Endothelial cell of umbilical vein (primary cell): ENCODE measurements around the gene EEF1AKMT1. TPM values are rescaled to one million over a fixed set of nuclear protein-coding genes. Genes with fewer than 3 reads are reported as not detected.

Experiments used
- BruUV-seq: library from RNA; stranded (reverse); fragments of 400-500 nt; replicated peaks from 2 replicates; lab custom pipeline; 2021; lab: Mats Ljungman, UMichigan
- CTCF ChIA-PET: fragments of 300-600, 350-600 bp; sonication (Branson Sonifier 250); formaldehyde crosslinking; loops from one replicate; lab custom pipeline; 2021; ENCODE audit warnings: antibody characterized with exemption, inconsistent platforms; lab: Charles Lee
- POLR2A ChIA-PET: fragments of 300-600, 350-600 bp; sonication (Branson Sonifier 250); formaldehyde crosslinking; loops from one replicate; lab custom pipeline; 2021; ENCODE audit warnings: antibody characterized with exemption, inconsistent platforms; lab: Charles Lee
- DNase-seq: peaks from one replicate; pipeline ENCODE4 v3.0.0-alpha.2; 2011; ENCODE audit warnings: low read depth, low spot score
- FAIRE-seq: peaks from 2 replicates; lab custom pipeline; 2011; peaks lifted over from hg19 to GRCh38; lab: Jason Lieb, UNC
- H2AFZ ChIP-seq: 2 replicates; pipeline ENCODE4 v1.6.0; 2012; ENCODE audit warnings: low read depth, low read length, control low read depth, inconsistent platforms
- H3K27ac ChIP-seq: 2 replicates; pipeline ENCODE4 v1.5.1; 2011; ENCODE audit warnings: low read depth, mild to moderate bottlenecking, control low read depth, low read length, moderate library complexity; ENCODE audit not compliant: insufficient read depth
- H3K27me3 ChIP-seq, 2 experiments: 2 replicates each; pipeline versions ENCODE4 v1.6.0 to v1.6.1; 2011; ENCODE audit warnings: low read length in 2 of 2, mixed read lengths in 1 of 2; ENCODE audit not compliant: control insufficient read depth in 2 of 2, insufficient read depth in 2 of 2
- H3K36me3 ChIP-seq, 2 experiments: 2 replicates in 1 of 2; 3 replicates in 1 of 2; pipeline ENCODE4 v1.5.1; 2011; ENCODE audit warnings: low read length in 2 of 2, mild to moderate bottlenecking in 1 of 2, moderate library complexity in 1 of 2; ENCODE audit not compliant: control insufficient read depth in 2 of 2, insufficient read depth in 2 of 2; ENCODE audit errors: extremely low read depth in 1 of 2
- H3K4me1 ChIP-seq: 3 replicates; pipeline ENCODE4 v1.5.1; 2011; ENCODE audit warnings: mild to moderate bottlenecking, low read length; ENCODE audit not compliant: control insufficient read depth, insufficient read depth; ENCODE audit errors: extremely low read depth
- H3K4me2 ChIP-seq: 2 replicates; pipeline ENCODE4 v1.6.1; 2011; ENCODE audit warnings: low read length, control low read depth, mixed read lengths; ENCODE audit not compliant: insufficient read depth
- H3K4me3 ChIP-seq, 3 experiments: fragments of 200-600 bp in 1 of 3; sonication (generic), shearing (Covaris generic) in 1 of 3; replicated peaks in 1 of 3; 2 replicates each; pipeline ENCODE4 v1.5.1; 2011 to 2016; ENCODE audit warnings: control low read depth in 3 of 3, low read length in 3 of 3, mild to moderate bottlenecking in 2 of 3, inconsistent platforms in 1 of 3, low read depth in 1 of 3, moderate library complexity in 1 of 3; ENCODE audit not compliant: insufficient read depth in 1 of 3
- H3K79me2 ChIP-seq: 2 replicates; pipeline ENCODE4 v1.6.0; 2012; ENCODE audit warnings: low read length, inconsistent platforms; ENCODE audit not compliant: control insufficient read depth, insufficient read depth
- H3K9ac ChIP-seq: replicated peaks from 2 replicates; pipeline ENCODE3; 2011; ENCODE audit warnings: low read length, control low read depth; ENCODE audit not compliant: insufficient read depth; ENCODE audit errors: extremely low read depth
- H3K9me1 ChIP-seq: replicated peaks from 3 replicates; pipeline ENCODE4 v1.6.0; 2011; ENCODE audit warnings: mild to moderate bottlenecking, low read length; ENCODE audit not compliant: control insufficient read depth, insufficient read depth; ENCODE audit errors: extremely low read depth
- H3K9me3 ChIP-seq: replicated peaks from 2 replicates; pipeline ENCODE4 v1.5.1; 2012; ENCODE audit warnings: low read length, inconsistent platforms; ENCODE audit not compliant: control insufficient read depth, insufficient read depth
- H4K20me1 ChIP-seq: replicated peaks from 2 replicates; pipeline ENCODE3; 2011; ENCODE audit warnings: mild to moderate bottlenecking, low read length; ENCODE audit not compliant: control insufficient read depth, insufficient read depth; ENCODE audit errors: extremely low read depth
- EZH2 ChIP-seq: IDR thresholded peaks from 2 replicates; pipeline ENCODE4 v1.6.1; 2012; ENCODE audit warnings: borderline replicate concordance, low read depth, mild to moderate bottlenecking, moderate library complexity, low read length, inconsistent platforms; ENCODE audit not compliant: severe bottlenecking
- GATA2 ChIP-seq: IDR thresholded peaks from 2 replicates; pipeline ENCODE4 v1.7.0; 2011; ENCODE audit warnings: low read depth, mild to moderate bottlenecking, moderate library complexity, mixed read lengths, low read length; ENCODE audit not compliant: insufficient read length, insufficient read depth
- JUN ChIP-seq: IDR thresholded peaks from 2 replicates; pipeline ENCODE4 v1.6.1; 2011; ENCODE audit warnings: borderline replicate concordance, low read depth; ENCODE audit not compliant: insufficient read length, insufficient read depth
- MYC ChIP-seq: IDR thresholded peaks from one replicate; pipeline ENCODE4 v1.6.1; 2011; ENCODE audit warnings: mild to moderate bottlenecking, low read depth, low read length
- POLR2A ChIP-seq: IDR thresholded peaks from 2 replicates; pipeline ENCODE4 v1.6.1; 2012; ENCODE audit warnings: low read depth, mild to moderate bottlenecking, control low read depth, low read length
- POLR2AphosphoS5 ChIP-seq: IDR thresholded peaks from 2 replicates; pipeline ENCODE4 v1.6.1; 2012; ENCODE audit warnings: low read depth, mild to moderate bottlenecking, control low read depth, low read length, moderate library complexity; ENCODE audit not compliant: insufficient read depth
- dilution Hi-C: fragments of 300-500 bp; cut with MboI; formaldehyde crosslinking; loops from one replicate; pipeline ENCODE4 v1.15.0; 2019; ENCODE audit warnings: low sequenced_read_pairs; ENCODE audit not compliant: extremely low pct_ligation_motif_present
- intact Hi-C: fragments of 100-400 bp; cut with micrococcal nuclease; formaldehyde crosslinking; loops from one replicate; pipeline ENCODE4 v1.10.0; 2022
- polyA plus RNA-seq, 4 experiments: library from polyadenylated mRNA; depleted of rRNA in 3 of 4; stranded (reverse) in 3 of 4; unstranded in 1 of 4; fragments of >200 nt; gene quantifications; 2 replicates each; pipeline versions ENCODE4 v1.2.1 to v1.2.3, GENCODE V29; 2011 to 2012; ENCODE audit warnings: missing spikeins in 1 of 4
- total RNA-seq: library from RNA; stranded (reverse); gene quantifications from 2 replicates; pipeline ENCODE4 v1.2.3, GENCODE V29; 2021
- TF ChIP-seq, protein P1 (sequence below): IDR thresholded peaks from 2 replicates; pipeline ENCODE4 v1.6.1; 2011; ENCODE audit not compliant: insufficient read depth, insufficient read length
- TF ChIP-seq, protein P2 (sequence below), 2 donors: IDR thresholded peaks; 1 replicate in 1 of 2; 2 replicates in 1 of 2; pipeline ENCODE4 v1.5.1; 2011; ENCODE audit warnings: low read length in 2 of 2, mild to moderate bottlenecking in 2 of 2, moderate library complexity in 2 of 2, control low read depth in 1 of 2, inconsistent platforms in 1 of 2, low read depth in 1 of 2; ENCODE audit not compliant: insufficient read depth in 1 of 2; ENCODE audit errors: extremely low read depth in 1 of 2

Gene EEF1AKMT1
- total and polyA plus RNA-seq, 2 donors (not counting 3 experiments of a cell fraction or from before 2014, with no cell fraction given) = 9.0 to 11.1 TPM

DNA sequence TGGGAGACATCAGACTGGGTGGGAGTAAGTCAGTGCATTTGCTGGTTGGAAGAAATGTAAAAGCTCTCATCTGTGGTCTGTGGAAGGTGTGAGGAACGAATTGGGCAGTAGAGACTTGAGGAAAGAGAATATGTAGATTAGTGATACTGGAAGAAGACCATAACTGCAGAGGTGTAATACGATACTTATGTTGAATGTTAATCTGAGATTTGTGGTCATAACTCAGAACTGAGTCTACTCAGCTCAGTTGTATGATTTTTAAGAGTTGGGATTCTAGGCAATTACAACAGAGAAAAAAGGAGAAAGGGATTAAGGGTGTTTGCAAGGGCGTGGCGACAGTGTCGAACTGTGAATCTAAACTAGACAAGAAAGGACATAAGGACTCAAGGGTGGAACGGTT is 73.5 kb downstream of the EEF1AKMT1 start:
- BruUV-seq = no TSS peak
- Histone ChIP-seq H3K4me1 (peaks cover 8% of the 10 kb centered on the region), H3K9me3 (no peaks in the 10 kb centered on the region), H3K27me3 (no peaks in the 10 kb centered on the region), H3K79me2 (no peaks in the 10 kb centered on the region), H4K20me1 (no peaks in the 10 kb centered on the region), H3K4me3 (no peak overlapping the region), H3K36me3 (no peaks in the 10 kb centered on the region), H3K4me2 (no peak overlapping the region), H2AFZ (no peak overlapping the region), H3K27ac (no peak overlapping the region), H3K9ac (no peak overlapping the region), H3K9me1 (no peaks in the 10 kb centered on the region)
- intact Hi-C loops (loop anchor here (10.0 kb wide), 1 partner anchor 175 kb away; the partner anchor contains the start of gene CRYL1), dilution Hi-C loops (no loop called here)
- ChIA-PET CTCF (interaction anchor here (1.2 kb wide), 1 partner anchor 84 kb away, joined by 4 read pairs; no protein-coding TSS in a partner anchor), POLR2A (no interaction called here)
- DNase-seq (no peak), FAIRE-seq (no peak)
- TF ChIP-seq POLR2A (no peak), GATA2 (no peak), MYC (no peak), POLR2AphosphoS5 (no peak), JUN (no peak)
- TF ChIP-seq, protein P1, sequence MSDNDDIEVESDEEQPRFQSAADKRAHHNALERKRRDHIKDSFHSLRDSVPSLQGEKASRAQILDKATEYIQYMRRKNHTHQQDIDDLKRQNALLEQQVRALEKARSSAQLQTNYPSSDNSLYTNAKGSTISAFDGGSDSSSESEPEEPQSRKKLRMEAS = no peak

DNA sequence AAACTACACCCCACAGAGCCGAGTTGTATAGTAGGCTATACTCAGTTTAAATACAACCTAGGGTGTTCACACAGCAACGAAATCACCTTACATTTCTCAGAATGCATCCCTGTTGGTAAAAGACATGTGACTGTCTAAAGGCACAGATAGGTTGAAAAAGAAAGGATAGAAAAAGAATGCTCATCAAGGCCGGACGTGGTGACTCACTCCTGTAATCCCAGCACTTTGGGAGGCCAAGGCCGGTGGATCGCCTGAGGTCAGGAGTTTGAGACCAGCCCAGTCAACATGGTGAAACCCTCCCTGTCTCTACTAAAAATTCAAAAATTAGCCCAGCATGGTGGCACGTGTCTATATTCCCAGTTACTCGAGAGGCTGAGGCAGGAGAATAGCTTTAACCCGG is 74.0 kb downstream of the EEF1AKMT1 start:
- dilution Hi-C loops (no loop called here), intact Hi-C loops (loop anchor here (10.0 kb wide), 1 partner anchor 175 kb away; the partner anchor contains the start of gene CRYL1)
- ChIA-PET CTCF (interaction anchor here (1.2 kb wide), 1 partner anchor 84 kb away, joined by 4 read pairs; no protein-coding TSS in a partner anchor), POLR2A (no interaction called here)
- no peaks in the 10 kb centered on the region for H3K79me2 ChIP-seq
- H4K20me1 ChIP-seq = no peaks in the 10 kb centered on the region
- no peaks in the 10 kb centered on the region for H3K9me1 ChIP-seq
- no peak overlapping the region for H2AFZ ChIP-seq
- H3K4me2 ChIP-seq = no peak overlapping the region
- no peaks in the 10 kb centered on the region for H3K27me3 ChIP-seq
- no peak overlapping the region for H3K4me3 ChIP-seq
- H3K27ac ChIP-seq = no peak overlapping the region
- FAIRE-seq (no peak), DNase-seq (no peak)
- H3K4me1 ChIP-seq = peaks cover 8% of the 10 kb centered on the region
- H3K36me3 ChIP-seq = no peaks in the 10 kb centered on the region
- H3K9ac ChIP-seq = no peak overlapping the region
- BruUV-seq = no TSS peak
- no peaks in the 10 kb centered on the region for H3K9me3 ChIP-seq
- TF ChIP-seq, protein P1 = no peak
- TF ChIP-seq, protein P2, sequence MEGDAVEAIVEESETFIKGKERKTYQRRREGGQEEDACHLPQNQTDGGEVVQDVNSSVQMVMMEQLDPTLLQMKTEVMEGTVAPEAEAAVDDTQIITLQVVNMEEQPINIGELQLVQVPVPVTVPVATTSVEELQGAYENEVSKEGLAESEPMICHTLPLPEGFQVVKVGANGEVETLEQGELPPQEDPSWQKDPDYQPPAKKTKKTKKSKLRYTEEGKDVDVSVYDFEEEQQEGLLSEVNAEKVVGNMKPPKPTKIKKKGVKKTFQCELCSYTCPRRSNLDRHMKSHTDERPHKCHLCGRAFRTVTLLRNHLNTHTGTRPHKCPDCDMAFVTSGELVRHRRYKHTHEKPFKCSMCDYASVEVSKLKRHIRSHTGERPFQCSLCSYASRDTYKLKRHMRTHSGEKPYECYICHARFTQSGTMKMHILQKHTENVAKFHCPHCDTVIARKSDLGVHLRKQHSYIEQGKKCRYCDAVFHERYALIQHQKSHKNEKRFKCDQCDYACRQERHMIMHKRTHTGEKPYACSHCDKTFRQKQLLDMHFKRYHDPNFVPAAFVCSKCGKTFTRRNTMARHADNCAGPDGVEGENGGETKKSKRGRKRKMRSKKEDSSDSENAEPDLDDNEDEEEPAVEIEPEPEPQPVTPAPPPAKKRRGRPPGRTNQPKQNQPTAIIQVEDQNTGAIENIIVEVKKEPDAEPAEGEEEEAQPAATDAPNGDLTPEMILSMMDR (IDR thresholded peaks at IDR 0.05; ENCODE audit: extremely low read depth in 1 of 2, insufficient read depth in 1 of 2, low read depth in 1 of 2, low read length in 2 of 2) = no peak
- TF ChIP-seq EZH2 = no peak
- no peak for TF ChIP-seq GATA2
- TF ChIP-seq POLR2A = no peak
